Neural progenitor cell (in vitro differentiated cells): ENCODE measurements around the gene HMOX1. TPM values are rescaled to one million over a fixed set of nuclear protein-coding genes. Genes with fewer than 3 reads are reported as not detected.

ENCODE experiments used
- DNase-seq: peaks from one replicate; pipeline ENCODE4 v3.0.0-alpha.2; 2016; ENCODE audit warnings: low spot score
- H2AFZ ChIP-seq: fragments of 200-600 bp; sonication (generic); replicated peaks from 2 replicates; pipeline ENCODE4 v1.6.1; 2016; ENCODE audit warnings: antibody characterized with exemption
- H3F3A ChIP-seq: fragments of 200-600 bp; sonication (generic); 2 replicates; pipeline ENCODE4 v1.6.1; 2016; ENCODE audit warnings: antibody characterized with exemption, low read depth
- H3K27ac ChIP-seq: fragments of 200-600 bp; sonication (generic); 2 replicates; pipeline ENCODE4 v1.5.1; 2016; ENCODE audit warnings: mild to moderate bottlenecking
- H3K27me3 ChIP-seq: fragments of 200-600 bp; sonication (generic); 2 replicates; pipeline ENCODE4 v1.6.1; 2016; ENCODE audit warnings: mild to moderate bottlenecking, moderate library complexity
- H3K36me3 ChIP-seq: fragments of 200-600 bp; sonication (generic); 2 replicates; pipeline ENCODE4 v1.5.1; 2016
- H3K4me1 ChIP-seq: fragments of 200-600 bp; sonication (generic); 2 replicates; pipeline ENCODE4 v1.6.1; 2016; ENCODE audit warnings: mixed run types
- H3K4me2 ChIP-seq: fragments of 200-600 bp; sonication (generic); 2 replicates; pipeline ENCODE4 v1.6.1; 2016
- H3K4me3 ChIP-seq: fragments of 200-600 bp; sonication (generic); 2 replicates; pipeline ENCODE4 v1.5.1; 2016
- H3K79me2 ChIP-seq: fragments of 200-600 bp; sonication (generic); 2 replicates; pipeline ENCODE4 v1.6.1; 2016; ENCODE audit warnings: low read depth
- H3K9ac ChIP-seq: fragments of 200-600 bp; sonication (generic); 2 replicates; pipeline ENCODE4 v1.6.1; 2016
- H3K9me3 ChIP-seq: fragments of 200-600 bp; sonication (generic); 2 replicates; pipeline ENCODE4 v1.5.1; 2016; ENCODE audit warnings: low read depth
- H4K20me1 ChIP-seq: fragments of 200-600 bp; sonication (generic); 2 replicates; pipeline ENCODE4 v1.6.1; 2016; ENCODE audit warnings: low read depth
- H3K27ac Mint-ChIP-seq: 3 replicates; pipeline ENCODE4 v1.8.0; 2021; ENCODE audit warnings: mixed read lengths
- H3K27me3 Mint-ChIP-seq: 2 replicates; pipeline ENCODE4 v1.8.0; 2022; ENCODE audit warnings: low read depth, mild to moderate bottlenecking, inconsistent platforms, moderate library complexity, mixed read lengths; ENCODE audit not compliant: insufficient read depth
- H3K36me3 Mint-ChIP-seq: 3 replicates; pipeline ENCODE4 v1.8.0; 2021; ENCODE audit warnings: mixed read lengths
- H3K4me1 Mint-ChIP-seq: 3 replicates; pipeline ENCODE4 v1.8.0; 2021; ENCODE audit warnings: mixed read lengths
- H3K4me3 Mint-ChIP-seq: 3 replicates; pipeline ENCODE4 v1.8.0; 2021; ENCODE audit warnings: mild to moderate bottlenecking, moderate library complexity, mixed read lengths
- H3K9me3 Mint-ChIP-seq: 3 replicates; pipeline ENCODE4 v1.8.0; 2020; ENCODE audit warnings: mixed read lengths
- EZH2 ChIP-seq: fragments of 200-600 bp; sonication (generic); IDR thresholded peaks from 2 replicates; pipeline ENCODE4 v1.6.1; 2017; ENCODE audit warnings: antibody characterized with exemption, mild to moderate bottlenecking, moderate library complexity
- EZH2phosphoT487 ChIP-seq: fragments of 200-600 bp; sonication (generic); IDR thresholded peaks from 2 replicates; pipeline ENCODE4 v1.6.1; 2017; ENCODE audit warnings: antibody characterized with exemption
- total RNA-seq: library from RNA; depleted of rRNA; stranded (reverse); fragments of >200 nt; gene quantifications from 2 replicates; pipeline ENCODE4 v1.2.3, GENCODE V29; 2015; ENCODE audit warnings: low replicate concordance
- TF ChIP-seq, protein P1 (sequence below): fragments of 200-600 bp; sonication (generic); IDR thresholded peaks from 2 replicates; pipeline ENCODE4 v1.5.1; 2017; ENCODE audit warnings: antibody characterized with exemption, mild to moderate bottlenecking

Gene HMOX1
- total RNA-seq, 1 donor from 2014 or later = 2.4 TPM

DNA sequence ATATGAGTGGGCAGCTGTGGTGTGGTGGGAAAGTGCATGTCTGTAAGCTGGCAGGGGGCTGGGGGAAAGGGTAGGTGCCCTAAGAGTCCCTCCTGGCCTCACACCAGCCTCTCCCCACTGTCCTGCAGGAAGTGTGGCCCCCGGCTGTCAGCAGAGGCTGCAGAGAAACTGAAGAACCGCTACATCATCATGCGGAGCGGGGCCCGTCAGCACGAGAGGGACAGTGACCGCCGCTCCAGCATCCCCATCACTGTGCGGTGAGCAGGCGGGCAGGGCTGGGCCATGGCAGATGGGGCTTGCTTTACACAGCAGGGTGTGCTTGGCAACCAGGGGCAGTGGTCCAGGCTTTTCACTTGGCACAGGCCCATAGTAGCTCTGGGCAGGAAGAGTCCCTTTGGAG, 38.9 kb downstream of the HMOX1 start:
- Histone ChIP-seq H4K20me1 (peaks cover 24% of the 10 kb centered on the region), H3K36me3 (no peaks in the 10 kb centered on the region), H3K79me2 (no peaks in the 10 kb centered on the region), H3K4me2 (no peak overlapping the region), H3K9ac (no peak overlapping the region), H3K27ac (no peak overlapping the region), H3K4me3 (no peak overlapping the region), H3K4me1 (peaks cover under 1% of the 10 kb centered on the region), H3K27me3 (no peaks in the 10 kb centered on the region), H3K9me3 (no peaks in the 10 kb centered on the region), H2AFZ (no peak overlapping the region), H3F3A (peaks cover 11% of the 10 kb centered on the region)
- Mint-ChIP-seq H3K9me3 (no peaks in the 10 kb centered on the region), H3K36me3 (peaks cover 34% of the 10 kb centered on the region), H3K4me1 (peaks cover 6% of the 10 kb centered on the region), H3K4me3 (no peak overlapping the region), H3K27me3 (no peaks in the 10 kb centered on the region), H3K27ac (no peak overlapping the region)
- TF ChIP-seq EZH2 = no peak
- no peak for TF ChIP-seq EZH2phosphoT487
- no peak for DNase-seq

DNA sequence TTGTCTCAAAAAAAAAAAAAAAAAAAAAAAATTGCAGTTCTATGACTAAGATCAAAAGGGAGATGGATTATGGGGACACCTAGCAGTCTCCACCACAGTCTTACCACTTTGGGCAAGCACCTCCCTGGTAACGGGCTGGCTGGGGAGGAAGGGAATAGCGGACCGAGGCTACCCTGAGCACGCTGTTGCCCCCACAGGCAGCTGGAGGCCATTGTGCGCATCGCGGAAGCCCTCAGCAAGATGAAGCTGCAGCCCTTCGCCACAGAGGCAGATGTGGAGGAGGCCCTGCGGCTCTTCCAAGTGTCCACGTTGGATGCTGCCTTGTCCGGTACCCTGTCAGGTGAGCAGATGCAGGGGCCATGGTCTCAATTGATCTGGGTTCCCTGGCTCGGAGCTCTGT, 40.2 kb downstream of the HMOX1 start:
- Histone ChIP-seq H3K4me2 (no peak overlapping the region), H3K4me1 (peaks cover 14% of the 10 kb centered on the region), H3K79me2 (no peaks in the 10 kb centered on the region), H3K27me3 (no peaks in the 10 kb centered on the region), H2AFZ (no peak overlapping the region), H3K27ac (no peak overlapping the region), H4K20me1 (peaks cover 31% of the 10 kb centered on the region), H3F3A (peaks cover 25% of the 10 kb centered on the region), H3K36me3 (no peaks in the 10 kb centered on the region), H3K4me3 (no peak overlapping the region), H3K9me3 (no peaks in the 10 kb centered on the region), H3K9ac (no peak overlapping the region)
- no peak overlapping the region for H3K27ac Mint-ChIP-seq
- no peaks in the 10 kb centered on the region for H3K9me3 Mint-ChIP-seq
- peaks cover 18% of the 10 kb centered on the region for H3K4me1 Mint-ChIP-seq
- no peaks in the 10 kb centered on the region for H3K27me3 Mint-ChIP-seq
- peaks cover 26% of the 10 kb centered on the region for H3K36me3 Mint-ChIP-seq
- no peak for DNase-seq
- H3K4me3 Mint-ChIP-seq = no peak overlapping the region
- TF ChIP-seq EZH2 = no peak
- TF ChIP-seq EZH2phosphoT487 = no peak
- TF ChIP-seq, protein P1, sequence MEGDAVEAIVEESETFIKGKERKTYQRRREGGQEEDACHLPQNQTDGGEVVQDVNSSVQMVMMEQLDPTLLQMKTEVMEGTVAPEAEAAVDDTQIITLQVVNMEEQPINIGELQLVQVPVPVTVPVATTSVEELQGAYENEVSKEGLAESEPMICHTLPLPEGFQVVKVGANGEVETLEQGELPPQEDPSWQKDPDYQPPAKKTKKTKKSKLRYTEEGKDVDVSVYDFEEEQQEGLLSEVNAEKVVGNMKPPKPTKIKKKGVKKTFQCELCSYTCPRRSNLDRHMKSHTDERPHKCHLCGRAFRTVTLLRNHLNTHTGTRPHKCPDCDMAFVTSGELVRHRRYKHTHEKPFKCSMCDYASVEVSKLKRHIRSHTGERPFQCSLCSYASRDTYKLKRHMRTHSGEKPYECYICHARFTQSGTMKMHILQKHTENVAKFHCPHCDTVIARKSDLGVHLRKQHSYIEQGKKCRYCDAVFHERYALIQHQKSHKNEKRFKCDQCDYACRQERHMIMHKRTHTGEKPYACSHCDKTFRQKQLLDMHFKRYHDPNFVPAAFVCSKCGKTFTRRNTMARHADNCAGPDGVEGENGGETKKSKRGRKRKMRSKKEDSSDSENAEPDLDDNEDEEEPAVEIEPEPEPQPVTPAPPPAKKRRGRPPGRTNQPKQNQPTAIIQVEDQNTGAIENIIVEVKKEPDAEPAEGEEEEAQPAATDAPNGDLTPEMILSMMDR = no peak

DNA sequence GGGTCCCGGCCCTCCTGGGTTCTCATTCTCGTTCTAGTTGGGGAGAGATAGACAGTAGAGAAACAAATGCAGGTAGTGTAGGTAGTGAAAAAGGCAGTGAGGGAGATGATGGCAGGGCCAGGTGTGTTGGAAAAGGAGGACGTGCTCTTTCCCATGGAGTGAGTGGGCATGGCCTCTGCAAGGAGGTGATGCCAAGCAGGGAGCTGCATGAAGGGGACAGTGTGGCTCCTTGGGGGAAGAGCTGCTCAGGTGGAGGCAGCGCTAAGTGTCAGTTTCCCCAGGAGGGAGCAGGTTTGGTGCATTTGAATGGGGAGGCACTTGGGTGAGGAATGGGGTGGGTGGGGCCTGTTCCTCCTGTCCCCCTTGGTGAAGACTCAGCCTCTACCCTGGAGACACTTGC, 41.2 kb downstream of the HMOX1 start:
- Histone ChIP-seq H3K4me2 (no peak overlapping the region), H3K9ac (no peak overlapping the region), H3K4me1 (peaks cover 24% of the 10 kb centered on the region), H3K9me3 (no peaks in the 10 kb centered on the region), H3K79me2 (peaks cover 3% of the 10 kb centered on the region), H4K20me1 (peaks cover 31% of the 10 kb centered on the region), H3K36me3 (no peaks in the 10 kb centered on the region), H3K4me3 (no peak overlapping the region), H3F3A (peaks cover 35% of the 10 kb centered on the region), H3K27ac (no peak overlapping the region), H2AFZ (no peak overlapping the region), H3K27me3 (no peaks in the 10 kb centered on the region)
- peaks cover 28% of the 10 kb centered on the region for H3K4me1 Mint-ChIP-seq
- no peaks in the 10 kb centered on the region for H3K9me3 Mint-ChIP-seq
- DNase-seq = no peak
- no peak overlapping the region for H3K27ac Mint-ChIP-seq
- H3K4me3 Mint-ChIP-seq = no peak overlapping the region
- H3K27me3 Mint-ChIP-seq = no peaks in the 10 kb centered on the region
- TF ChIP-seq, protein P1 = no peak
- TF ChIP-seq EZH2 (no peak), EZH2phosphoT487 (no peak)
- peaks cover 18% of the 10 kb centered on the region for H3K36me3 Mint-ChIP-seq

DNA sequence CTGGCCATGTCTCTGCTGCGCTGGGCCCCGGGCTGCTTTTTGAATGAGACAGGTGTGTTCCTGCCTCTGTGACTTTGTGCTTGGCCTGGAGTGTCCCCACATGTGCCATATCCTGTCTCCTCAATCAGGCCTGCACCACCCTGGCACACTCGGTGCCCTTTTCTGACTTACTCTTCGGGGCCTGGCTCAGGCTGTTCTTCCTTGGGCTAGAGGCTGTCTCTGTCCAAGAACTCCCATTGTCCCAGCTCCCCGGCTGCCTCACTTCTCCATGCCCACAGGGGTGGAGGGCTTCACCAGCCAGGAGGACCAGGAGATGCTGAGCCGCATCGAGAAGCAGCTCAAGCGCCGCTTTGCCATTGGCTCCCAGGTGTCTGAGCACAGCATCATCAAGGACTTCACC, 42.0 kb downstream of the HMOX1 start:
- Histone ChIP-seq H4K20me1 (peaks cover 25% of the 10 kb centered on the region), H3K27me3 (no peaks in the 10 kb centered on the region), H3K4me1 (peaks cover 29% of the 10 kb centered on the region), H3K79me2 (peaks cover 11% of the 10 kb centered on the region), H3K9ac (no peak overlapping the region), H3K36me3 (no peaks in the 10 kb centered on the region), H3K4me3 (no peak overlapping the region), H3K4me2 (no peak overlapping the region), H2AFZ (no peak overlapping the region), H3K27ac (no peak overlapping the region), H3F3A (peaks cover 43% of the 10 kb centered on the region), H3K9me3 (no peaks in the 10 kb centered on the region)
- peaks cover 16% of the 10 kb centered on the region for H3K36me3 Mint-ChIP-seq
- peaks cover 29% of the 10 kb centered on the region for H3K4me1 Mint-ChIP-seq
- H3K4me3 Mint-ChIP-seq = no peak overlapping the region
- DNase-seq = no peak
- H3K27ac Mint-ChIP-seq = no peak overlapping the region
- TF ChIP-seq EZH2phosphoT487 = no peak
- TF ChIP-seq, protein P1 = no peak
- no peak for TF ChIP-seq EZH2
- no peaks in the 10 kb centered on the region for H3K9me3 Mint-ChIP-seq
- no peaks in the 10 kb centered on the region for H3K27me3 Mint-ChIP-seq
